Neuron (in vitro differentiated cells): ENCODE results near the gene MARCKSL1.
"Not testable (repeated sequence)": the region's sequence is repeated elsewhere in the genome, so short reads cannot be mapped to it uniquely, and the experiment has no call there.

Experiments
- H2AFZ ChIP-seq: one replicate; pipeline ENCODE4 v1.6.1; 2013; ENCODE audit warnings: low read depth, mild to moderate bottlenecking, inconsistent platforms, low read length, moderate library complexity
- H3K27me3 ChIP-seq: one replicate; pipeline ENCODE4 v1.6.1; 2013; ENCODE audit warnings: low read length; ENCODE audit not compliant: insufficient read depth
- H3K36me3 ChIP-seq: one replicate; pipeline ENCODE4 v1.6.1; 2013; ENCODE audit warnings: low read length; ENCODE audit not compliant: insufficient read depth
- H3K4me1 ChIP-seq: one replicate; pipeline ENCODE4 v1.6.1; 2013; ENCODE audit warnings: low read length; ENCODE audit not compliant: insufficient read depth
- H3K4me3 ChIP-seq: 2 replicates; pipeline ENCODE4 v1.5.1; 2013; ENCODE audit warnings: mild to moderate bottlenecking, low read length, moderate library complexity
- H3K9me3 ChIP-seq: one replicate; pipeline ENCODE4 v1.6.1; 2013; ENCODE audit warnings: low read length

The MARCKSL1 gene

GRCh38 chr1:32284777-32285176, 51.3 kb downstream of the MARCKSL1 start:
- H3K4me3 ChIP-seq, H3K9me3 ChIP-seq, H3K4me1 ChIP-seq, H3K27me3 ChIP-seq, H2AFZ ChIP-seq, H3K36me3 ChIP-seq: not testable (repeated sequence)
